ENCODE results near the gene ADAMTS6.

Gene ADAMTS6

GRCh38 chr5:65307931-65308330 lies 173.8 kb downstream of the ADAMTS6 start:
- no peak overlapping the region for H3K27ac ChIP-seq

GRCh38 chr5:65307088-65307487 lies 174.6 kb downstream of the ADAMTS6 start:
- no peak overlapping the region for H3K4me3 ChIP-seq
- no peak overlapping the region for H3K27ac ChIP-seq

More at GRCh38 chr5:65307931-65308330, 173.8 kb downstream of the ADAMTS6 start:
- no peak overlapping the region for H3K4me3 ChIP-seq

- Histone ChIP-seq H3K27ac (no peak overlapping the region), H3K4me3 (no peak overlapping the region)
These were observed 175.8 kb downstream of the ADAMTS6 start for GRCh38 chr5:65305913-65306312.

GRCh38 chr5:65299861-65300260 lies 181.9 kb downstream of the ADAMTS6 start:
- H3K27ac ChIP-seq: no peak overlapping the region
- no peak overlapping the region for H3K4me3 ChIP-seq

GRCh38 chr5:65296067-65296466 lies 185.7 kb downstream of the ADAMTS6 start:
- Histone ChIP-seq H3K4me3 (no peak overlapping the region), H3K27ac (no peak overlapping the region)

- H3K4me3 ChIP-seq: no peak overlapping the region
- no peak overlapping the region for H3K27ac ChIP-seq
These were observed 189.5 kb downstream of the ADAMTS6 start for GRCh38 chr5:65292196-65292595.

GRCh38 chr5:65290677-65291076 lies 191.0 kb downstream of the ADAMTS6 start:
- Histone ChIP-seq H3K4me3 (no peak overlapping the region), H3K27ac (no peak overlapping the region)

- H3K4me3 ChIP-seq: no peak overlapping the region
These were observed 193.1 kb downstream of the ADAMTS6 start for GRCh38 chr5:65288657-65289056.

GRCh38 chr5:65279603-65280002 lies 202.1 kb downstream of the ADAMTS6 start:
- Histone ChIP-seq H3K4me3 (no peak overlapping the region), H3K27ac (no peak overlapping the region)

More at GRCh38 chr5:65288657-65289056, 193.1 kb downstream of the ADAMTS6 start:
- no peak overlapping the region for H3K27ac ChIP-seq

- H3K4me3 ChIP-seq: no peak overlapping the region
- no peak overlapping the region for H3K27ac ChIP-seq
These were observed 205.4 kb downstream of the ADAMTS6 start for GRCh38 chr5:65276178-65276890.

- H3K27ac ChIP-seq: no peak overlapping the region
- H3K4me3 ChIP-seq: no peak overlapping the region
These were observed 209.8 kb downstream of the ADAMTS6 start for GRCh38 chr5:65271906-65272305.

GRCh38 chr5:65268525-65268924 lies 213.2 kb downstream of the ADAMTS6 start:
- Histone ChIP-seq H3K27ac (no peak overlapping the region), H3K4me3 (no peak overlapping the region)

- H3K27ac ChIP-seq: no peak overlapping the region
- H3K4me3 ChIP-seq: no peak overlapping the region
These were observed 217.3 kb downstream of the ADAMTS6 start for GRCh38 chr5:65264420-65264819.

- no peak overlapping the region for H3K4me3 ChIP-seq
- no peak overlapping the region for H3K27ac ChIP-seq
These were observed 218.4 kb downstream of the ADAMTS6 start for GRCh38 chr5:65263321-65263720.

- no peak overlapping the region for H3K4me3 ChIP-seq
- no peak overlapping the region for H3K27ac ChIP-seq
These were observed 219.1 kb downstream of the ADAMTS6 start for GRCh38 chr5:65262649-65263059.

GRCh38 chr5:65262096-65262495 lies 219.6 kb downstream of the ADAMTS6 start:
- H3K27ac ChIP-seq: no peak overlapping the region
- no peak overlapping the region for H3K4me3 ChIP-seq

- no peak overlapping the region for H3K4me3 ChIP-seq
- no peak overlapping the region for H3K27ac ChIP-seq
These were observed 220.2 kb downstream of the ADAMTS6 start for GRCh38 chr5:65261499-65261898.

- Histone ChIP-seq H3K4me3 (no peak overlapping the region), H3K27ac (no peak overlapping the region)
These were observed 226.4 kb downstream of the ADAMTS6 start for GRCh38 chr5:65255294-65255693.

GRCh38 chr5:65252977-65253376 lies 228.7 kb downstream of the ADAMTS6 start:
- no peak overlapping the region for H3K4me3 ChIP-seq
- no peak overlapping the region for H3K27ac ChIP-seq

- H3K27ac ChIP-seq: no peak overlapping the region
- H3K4me3 ChIP-seq: no peak overlapping the region
These were observed 232.8 kb downstream of the ADAMTS6 start for GRCh38 chr5:65248896-65249295.

- no peak overlapping the region for H3K4me3 ChIP-seq
- H3K27ac ChIP-seq: no peak overlapping the region
These were observed 234.1 kb downstream of the ADAMTS6 start for GRCh38 chr5:65247594-65247993.

GRCh38 chr5:65246741-65247140 lies 235.0 kb downstream of the ADAMTS6 start:
- H3K27ac ChIP-seq: no peak overlapping the region
- no peak overlapping the region for H3K4me3 ChIP-seq

Measured in skin epidermis (tissue), 12 donors.